Inflammatory macrophage (primary cell): Measurements from ENCODE around the gene AGBL1.

Source experiments
- DNase-seq, 2 donors: peaks; one replicate each; pipeline ENCODE4 v3.0.0-alpha.2; 2020 to 2022

AGBL1 gene

GRCh38 chr15:86653344-86654197 lies 573.9 kb downstream of the AGBL1 start:
- DNase-seq: no peak

- no peak for DNase-seq
These were observed 574.8 kb downstream of the AGBL1 start for GRCh38 chr15:86654501-86654900.

- DNase-seq: no peak
These were observed 577.6 kb downstream of the AGBL1 start for GRCh38 chr15:86657305-86657704.

DNA sequence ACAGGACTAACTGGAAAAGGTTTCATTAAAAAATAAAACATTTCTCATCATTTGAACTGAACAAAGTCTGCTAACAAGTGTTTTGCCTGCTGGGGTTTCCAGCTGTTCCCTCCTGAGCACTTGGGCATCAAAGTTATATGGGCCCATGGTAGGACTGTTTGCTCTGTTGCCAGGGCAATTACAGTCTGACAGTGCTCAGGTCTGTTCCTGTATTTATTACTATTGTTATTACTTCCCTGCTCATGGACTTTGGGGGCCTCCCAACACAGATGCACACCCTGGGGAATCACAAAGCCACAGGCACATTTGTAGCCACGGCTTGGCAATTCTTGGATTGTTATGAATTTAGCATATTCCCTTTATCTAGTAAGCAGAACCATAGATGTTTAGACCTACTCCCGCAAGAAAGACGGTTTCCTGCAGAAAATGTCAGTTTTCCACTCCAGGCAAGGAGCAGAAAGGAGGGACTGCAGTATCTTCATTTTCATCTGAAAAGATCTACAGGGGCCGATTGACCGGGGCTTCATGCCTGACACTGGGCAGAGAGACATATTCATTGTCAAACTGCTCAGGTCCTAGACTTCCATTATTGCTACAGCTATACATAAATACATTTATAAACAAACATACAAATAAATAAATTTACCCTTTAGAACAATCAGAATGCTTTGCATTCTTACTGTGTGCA lies 580.2 kb downstream of the AGBL1 start:
- DNase-seq: no peak

DNA sequence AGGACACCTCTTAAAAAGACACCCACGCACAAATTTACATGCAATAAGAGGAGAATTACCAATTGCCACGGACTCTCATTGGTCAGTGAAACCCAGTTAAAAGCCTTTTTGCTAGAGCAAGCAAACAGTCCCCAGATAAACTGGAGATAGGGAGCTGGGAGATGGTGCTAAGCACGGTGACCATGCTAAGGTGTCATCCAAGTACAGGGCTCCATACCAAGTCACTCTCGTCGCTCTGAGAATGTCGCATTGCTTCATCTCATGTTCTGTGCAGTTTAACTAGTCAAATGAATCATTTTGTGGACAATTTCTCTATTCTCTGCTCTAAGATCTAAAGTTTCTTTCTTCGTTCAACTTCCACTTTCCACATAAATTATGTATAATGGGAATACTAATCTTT lies 581.9 kb downstream of the AGBL1 start:
- no peak for DNase-seq

DNA sequence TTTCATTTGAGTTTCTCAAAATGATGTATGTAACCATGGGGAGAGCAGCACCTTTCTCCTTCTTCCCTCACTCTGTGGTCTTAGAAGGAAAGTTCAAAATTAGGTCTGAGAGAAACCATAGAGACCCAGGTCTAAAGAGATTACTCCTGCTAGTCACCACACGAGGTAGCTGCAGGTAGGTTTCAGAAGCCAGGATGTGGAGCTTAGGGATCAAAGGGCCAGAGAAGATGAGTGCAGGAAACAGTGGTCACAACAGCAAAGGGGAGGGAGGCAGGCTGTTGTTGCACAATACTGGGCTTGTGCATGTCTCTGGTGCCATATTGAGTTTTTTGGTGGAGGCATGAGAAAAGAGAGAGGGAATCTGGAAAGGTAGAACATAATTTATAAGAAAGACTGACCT lies 583.6 kb downstream of the AGBL1 start:
- DNase-seq: no peak

GRCh38 chr15:86663979-86664378 lies 584.3 kb downstream of the AGBL1 start:
- no peak for DNase-seq

DNA sequence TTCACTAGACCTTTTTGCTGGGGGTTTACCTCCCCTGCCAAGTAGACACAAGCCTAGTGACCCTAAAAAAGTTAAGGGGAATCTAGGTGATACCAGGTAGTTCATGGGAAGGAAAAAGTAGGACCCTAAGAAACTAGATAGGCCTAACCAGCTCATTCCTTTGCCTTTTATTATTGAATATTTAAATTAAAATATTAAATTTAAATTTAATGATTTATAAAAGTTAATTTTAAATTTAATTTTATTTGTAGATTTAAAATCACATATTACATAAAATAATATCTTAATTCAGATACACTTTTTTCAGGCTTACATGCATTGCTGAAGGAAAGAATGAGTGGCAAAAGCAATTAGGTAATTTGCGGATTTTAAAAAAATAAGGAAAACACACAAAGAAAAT lies 584.9 kb downstream of the AGBL1 start:
- DNase-seq: no peak

DNA sequence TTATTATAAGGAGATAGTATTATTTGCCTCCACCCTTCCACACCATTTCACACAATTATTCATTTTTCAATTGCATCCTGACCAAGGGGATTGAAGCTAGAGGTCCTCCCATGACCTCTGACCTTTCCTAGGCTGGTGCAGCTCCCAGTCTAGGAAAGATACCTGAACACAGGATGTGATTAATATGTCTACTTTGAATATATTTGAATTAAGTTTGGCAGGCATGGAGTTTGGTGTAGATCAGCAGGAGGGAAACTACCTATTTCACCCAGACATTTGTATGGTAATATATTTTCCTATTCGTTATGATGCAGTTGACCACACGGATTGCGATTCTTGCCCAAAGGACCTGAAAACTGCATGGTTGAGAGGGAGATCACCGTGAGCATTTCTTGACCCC lies 596.3 kb downstream of the AGBL1 start:
- no peak for DNase-seq

GRCh38 chr15:86677278-86677677 lies 597.6 kb downstream of the AGBL1 start:
- DNase-seq: no peak

GRCh38 chr15:86685263-86685662 lies 605.6 kb downstream of the AGBL1 start:
- DNase-seq: no peak

DNA sequence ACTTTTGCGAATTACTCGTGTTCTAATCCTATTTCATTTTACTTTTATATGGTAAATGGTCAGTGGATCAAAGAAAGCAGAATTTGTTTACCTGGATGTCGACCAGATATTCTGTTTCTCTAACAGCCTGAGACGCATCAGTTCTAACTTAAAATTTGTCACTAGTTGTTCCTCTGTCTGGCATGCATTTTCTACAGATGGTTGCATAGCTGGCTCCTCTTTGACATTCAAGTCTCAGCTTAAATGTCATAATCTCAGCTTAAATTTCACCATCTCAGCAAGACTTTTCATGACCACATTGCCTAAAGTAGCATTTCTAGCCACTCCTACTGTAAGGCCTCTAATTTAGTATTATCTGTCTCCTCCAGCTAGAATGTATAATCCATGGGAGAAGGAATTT lies 609.3 kb downstream of the AGBL1 start:
- no peak for DNase-seq

DNA sequence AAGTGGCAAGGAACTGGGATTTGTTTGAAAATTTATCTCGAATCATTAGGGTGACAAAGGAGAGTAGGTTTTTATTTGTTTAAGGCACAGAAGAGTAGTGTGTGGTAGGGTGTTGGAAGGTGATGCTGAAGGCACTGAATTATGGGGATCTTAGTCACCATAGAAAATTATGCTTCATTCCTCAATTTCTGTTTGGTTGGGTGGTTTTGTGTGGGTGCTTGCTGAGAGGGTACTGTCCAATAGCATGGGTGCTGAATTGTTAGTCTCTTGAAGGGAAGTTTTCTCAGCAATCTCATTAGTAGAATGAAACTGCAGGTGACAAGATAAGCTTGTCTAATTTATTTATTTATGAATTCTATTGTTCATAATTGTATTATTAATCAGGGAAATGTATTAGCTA lies 610.9 kb downstream of the AGBL1 start:
- no peak for DNase-seq

DNA sequence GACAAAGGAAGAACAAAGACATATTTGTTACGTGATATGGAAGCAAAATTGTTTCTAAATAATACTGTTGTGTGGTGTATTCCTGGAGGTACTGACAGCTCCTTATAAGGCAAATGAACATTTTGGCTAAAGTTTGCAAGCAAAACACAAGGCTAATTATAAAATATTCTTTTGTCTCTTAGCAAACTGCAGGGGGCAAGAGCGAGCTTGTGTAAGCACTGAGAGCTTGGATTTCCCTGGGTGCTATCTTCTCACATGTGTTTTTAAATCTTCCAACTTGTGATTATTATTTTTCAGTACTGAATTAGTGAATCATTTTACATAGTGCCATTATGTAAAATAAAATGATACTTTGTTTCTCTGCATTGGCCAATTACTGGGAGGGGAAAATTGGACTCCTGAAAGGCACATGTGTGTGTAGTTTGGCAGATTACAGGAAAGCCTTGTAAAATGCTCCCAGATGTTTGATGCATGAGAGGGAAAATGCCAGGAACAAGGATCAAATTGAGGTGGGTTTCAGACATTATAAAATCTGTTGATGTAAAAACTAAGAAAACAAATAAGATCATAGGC lies 611.5 kb downstream of the AGBL1 start:
- DNase-seq: no peak

DNA sequence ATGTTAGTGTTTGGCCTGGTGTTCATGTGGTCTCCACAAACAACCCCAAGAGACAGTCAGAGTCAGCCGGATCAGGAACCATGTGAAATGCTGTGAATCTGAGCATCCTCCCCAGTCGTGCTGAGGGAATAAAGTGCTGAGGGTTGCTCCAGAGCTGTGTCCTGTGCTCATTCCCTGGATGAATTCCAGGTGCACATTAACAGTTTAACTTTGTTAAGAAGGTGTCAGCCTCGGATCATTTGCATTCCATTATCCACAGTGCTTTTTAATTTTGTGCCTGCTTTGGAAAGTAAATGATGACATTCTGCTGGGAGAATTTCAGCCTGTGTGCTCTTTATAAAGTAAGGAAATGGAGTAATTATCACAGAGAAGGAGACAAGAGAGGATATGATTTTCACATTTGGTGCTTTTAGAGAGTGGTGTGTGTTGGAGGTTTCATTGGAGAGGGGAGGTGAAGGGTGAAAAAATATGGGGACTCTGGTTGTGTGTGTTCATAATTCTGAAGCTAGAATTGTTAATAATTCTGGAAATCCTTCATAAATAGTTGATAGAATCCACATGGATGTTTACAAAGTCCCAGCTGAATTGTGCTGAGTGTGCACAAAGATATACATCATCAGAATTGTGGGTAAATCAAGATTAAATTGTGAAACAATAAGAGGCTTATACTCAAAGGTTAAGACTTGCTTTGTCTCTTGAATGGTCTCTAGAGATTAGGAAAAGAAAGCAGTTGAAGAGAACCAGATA lies 621.4 kb downstream of the AGBL1 start:
- no peak for DNase-seq

GRCh38 chr15:86701611-86701963 lies 621.9 kb downstream of the AGBL1 start:
- no peak for DNase-seq

DNA sequence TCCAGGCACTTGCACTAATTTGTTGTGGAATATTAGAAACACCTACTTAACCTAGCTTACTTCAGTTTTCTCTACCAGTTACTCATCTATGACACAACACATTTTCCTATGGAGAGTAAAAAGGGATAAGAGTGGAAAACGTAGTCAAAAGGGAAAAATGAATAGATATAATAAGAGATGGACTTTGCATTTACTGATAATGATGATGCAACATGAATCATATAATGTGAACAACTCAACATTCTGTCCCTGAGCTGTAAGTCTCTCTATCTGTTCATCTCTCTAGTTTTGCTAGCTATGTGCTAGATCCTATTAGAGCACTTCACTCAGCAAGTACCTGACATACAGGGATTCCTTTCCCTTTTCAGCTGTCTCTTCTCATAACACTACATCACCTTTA lies 627.1 kb downstream of the AGBL1 start:
- DNase-seq: no peak

DNA sequence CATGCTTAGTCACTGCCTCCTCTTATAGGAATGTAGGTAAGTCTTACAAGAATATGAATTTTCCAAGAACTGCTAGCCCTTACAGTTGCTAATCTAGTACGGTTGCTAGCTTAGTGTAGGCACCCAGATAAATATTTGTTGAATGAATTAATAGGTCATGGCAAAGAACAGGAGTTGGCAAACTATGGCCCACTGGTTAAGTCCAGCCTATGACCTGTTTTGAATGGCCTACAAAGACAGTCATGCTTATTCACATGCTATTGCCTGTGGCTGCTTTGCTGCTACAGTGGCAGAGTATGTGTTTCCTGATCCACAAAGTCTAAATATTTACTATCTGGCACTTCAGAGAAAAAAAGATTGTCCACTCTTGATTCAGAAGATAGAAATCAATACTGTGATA lies 631.8 kb downstream of the AGBL1 start:
- DNase-seq: no peak

DNA sequence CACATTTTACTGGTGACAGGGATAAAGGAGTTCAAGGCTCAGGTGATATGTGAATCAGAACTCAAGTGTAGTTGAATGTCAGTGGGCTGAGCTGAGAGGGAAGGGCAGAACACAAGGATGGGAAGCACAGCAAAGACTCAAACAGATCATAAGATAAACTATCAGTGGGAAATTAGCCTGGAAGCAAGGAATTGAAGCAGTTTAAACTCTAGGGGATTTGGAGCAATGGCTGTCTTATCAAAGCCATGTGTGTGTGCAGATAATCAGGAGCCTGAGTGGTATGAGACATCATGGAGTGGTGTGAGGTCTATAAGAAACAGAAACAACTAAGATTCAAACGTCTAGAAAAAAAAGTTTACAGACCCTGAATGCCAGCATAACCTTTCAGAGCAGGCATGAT lies 634.6 kb downstream of the AGBL1 start:
- no peak for DNase-seq

DNA sequence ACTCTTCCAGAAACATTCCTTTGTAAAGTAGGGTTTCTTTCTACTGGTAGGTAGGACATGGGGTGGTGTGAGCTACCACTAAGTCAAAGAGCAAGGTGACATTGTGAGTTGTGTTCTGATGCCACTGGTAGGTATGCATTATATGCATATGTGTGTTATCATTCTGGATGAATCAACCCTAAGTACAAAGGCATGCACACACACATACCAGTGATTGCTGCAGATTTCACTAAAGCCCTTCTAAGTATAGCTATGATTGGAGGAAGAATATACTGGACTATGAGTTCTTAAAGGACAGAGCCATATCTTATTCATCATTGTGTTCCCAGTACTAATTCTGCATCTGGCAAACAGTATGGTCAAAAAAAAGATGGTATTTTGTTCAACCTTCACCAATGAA lies 646.0 kb downstream of the AGBL1 start:
- no peak for DNase-seq

DNA sequence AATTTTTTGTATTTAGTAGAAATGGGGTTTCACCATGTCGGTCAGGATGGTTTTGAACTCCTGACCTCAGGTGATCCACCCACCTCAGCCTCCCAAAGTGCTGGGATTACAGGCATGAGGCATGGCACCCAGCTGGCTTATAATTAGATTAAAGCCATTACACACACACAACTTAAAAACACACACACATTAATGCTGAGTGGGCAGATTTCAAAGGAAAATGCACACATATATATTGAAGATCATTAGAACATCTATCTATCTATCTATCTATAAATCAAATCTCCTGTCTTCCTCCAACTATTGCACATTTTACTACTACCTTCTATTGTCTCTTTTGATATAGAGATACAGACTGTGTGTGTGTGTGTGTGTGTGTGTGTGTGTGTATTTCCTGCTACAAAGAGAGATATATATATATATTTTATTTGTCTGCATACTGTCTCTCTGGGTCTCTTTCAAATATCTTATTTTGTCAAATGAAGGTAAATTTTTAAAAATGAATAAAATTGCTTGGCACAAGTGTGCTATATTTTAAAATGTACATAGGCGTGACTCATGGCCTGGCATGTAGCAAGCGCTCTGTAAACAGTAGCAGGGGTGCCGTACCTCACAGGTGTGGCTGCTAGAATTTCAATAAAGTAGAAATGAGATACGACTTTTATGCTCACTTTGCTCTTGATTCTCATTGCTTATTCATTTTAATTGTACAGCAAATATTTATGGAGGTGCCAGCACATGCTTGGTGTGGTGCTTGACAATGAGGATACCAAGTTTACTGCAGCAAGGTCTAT lies 655.8 kb downstream of the AGBL1 start:
- DNase-seq: no peak

DNA sequence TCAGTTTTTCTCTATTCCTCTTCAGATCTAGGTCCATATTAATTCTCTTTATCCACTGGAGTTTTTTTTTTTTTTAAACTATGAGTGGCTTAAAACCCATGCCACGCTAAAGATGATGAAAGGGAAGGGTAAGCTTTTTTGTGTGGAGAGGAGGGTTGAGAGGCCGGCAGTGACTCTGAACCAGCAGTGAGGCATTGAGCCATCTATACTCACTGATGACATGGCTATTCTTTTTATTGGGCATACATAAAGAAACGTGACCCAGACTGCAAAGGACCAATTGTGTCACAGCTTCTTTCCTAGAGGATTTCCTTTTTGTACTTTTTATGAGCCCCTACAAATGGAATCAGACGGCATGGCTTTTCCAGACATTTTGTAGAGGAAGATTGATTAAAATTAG lies 662.2 kb downstream of the AGBL1 start:
- no peak for DNase-seq
